GM21576 (cell line): ENCODE results near the gene GNA12.

Experiments
- ATAC-seq: cut with Tn5 transposase; IDR thresholded peaks from one replicate; pipeline ENCODE4 v1.9.1; 2021; ENCODE audit warnings: mild to moderate bottlenecking, moderate library complexity; ENCODE audit not compliant: unreplicated experiment

The GNA12 gene, protein sequence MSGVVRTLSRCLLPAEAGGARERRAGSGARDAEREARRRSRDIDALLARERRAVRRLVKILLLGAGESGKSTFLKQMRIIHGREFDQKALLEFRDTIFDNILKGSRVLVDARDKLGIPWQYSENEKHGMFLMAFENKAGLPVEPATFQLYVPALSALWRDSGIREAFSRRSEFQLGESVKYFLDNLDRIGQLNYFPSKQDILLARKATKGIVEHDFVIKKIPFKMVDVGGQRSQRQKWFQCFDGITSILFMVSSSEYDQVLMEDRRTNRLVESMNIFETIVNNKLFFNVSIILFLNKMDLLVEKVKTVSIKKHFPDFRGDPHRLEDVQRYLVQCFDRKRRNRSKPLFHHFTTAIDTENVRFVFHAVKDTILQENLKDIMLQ

DNA sequence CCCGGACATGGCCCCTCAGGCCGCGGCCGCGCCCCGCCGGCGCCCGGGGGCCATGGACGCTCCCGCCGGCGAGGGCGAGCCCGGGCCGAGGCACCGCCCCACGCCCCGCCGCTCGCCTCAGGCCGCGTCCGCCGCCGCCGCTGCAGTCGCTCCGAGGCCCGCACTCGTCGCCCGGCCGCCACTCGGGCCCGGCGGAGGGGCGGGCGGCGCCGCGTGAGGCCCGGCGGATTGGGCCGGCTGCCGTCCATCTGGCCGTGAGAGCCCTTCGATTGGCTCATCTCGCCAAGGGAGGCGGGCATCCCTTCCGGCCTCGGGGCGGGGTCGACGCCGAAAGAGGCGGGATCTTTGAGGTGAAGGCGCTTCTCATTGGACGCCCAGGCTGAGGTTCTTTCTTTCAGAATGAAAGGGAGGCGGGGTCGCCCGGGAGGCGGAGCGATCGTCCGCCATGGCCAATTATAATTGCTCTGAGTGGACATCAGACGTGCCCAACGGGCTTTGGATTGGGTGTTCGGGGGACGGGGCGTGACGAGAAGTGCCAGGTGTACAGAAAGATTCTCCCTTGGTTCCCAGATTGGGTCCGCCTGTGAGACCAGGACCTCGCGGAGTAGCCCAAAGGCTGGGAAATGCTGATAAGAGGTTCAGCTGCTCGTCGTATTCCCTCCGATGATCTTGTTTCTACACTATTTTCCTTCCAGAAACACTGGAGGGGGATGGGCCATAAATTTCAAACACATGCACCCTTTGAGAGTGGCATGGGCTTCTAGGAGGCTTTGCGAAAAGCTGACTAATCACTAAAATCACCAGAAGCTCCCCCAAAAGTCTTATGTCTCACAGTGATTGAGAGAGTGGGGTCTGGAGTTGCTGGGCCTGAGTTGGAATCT lies at the start of gene GNA12:
GNA12 (minus strand) TSS at position 156 of the 881 bp plus-strand sequence; CDS start at position 9, 147 bp downstream.
- ATAC-seq = peak; percentile 97

DNA sequence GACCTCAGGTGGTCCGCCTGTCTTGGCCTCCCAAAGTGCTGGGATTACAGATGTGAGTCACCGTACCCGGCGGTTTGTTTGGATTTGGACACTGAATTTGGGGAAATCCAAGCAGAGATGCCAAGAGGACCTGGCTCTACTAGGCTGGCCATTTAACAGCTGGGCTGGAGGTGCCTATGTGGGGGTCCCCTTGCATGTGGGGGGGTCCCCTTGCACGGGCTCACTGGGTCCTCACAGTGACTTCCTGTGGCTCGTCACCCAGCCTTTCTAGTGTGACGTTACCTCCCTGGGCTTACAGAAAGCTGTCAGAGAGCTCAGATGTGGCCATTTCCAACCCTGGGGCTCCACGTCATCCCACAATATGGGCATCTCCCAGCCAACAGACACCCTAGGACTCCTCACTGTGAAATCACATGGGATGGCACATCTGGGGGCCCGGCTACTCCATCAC lies 49.3 kb upstream of the GNA12 start:
- no peak for ATAC-seq

DNA sequence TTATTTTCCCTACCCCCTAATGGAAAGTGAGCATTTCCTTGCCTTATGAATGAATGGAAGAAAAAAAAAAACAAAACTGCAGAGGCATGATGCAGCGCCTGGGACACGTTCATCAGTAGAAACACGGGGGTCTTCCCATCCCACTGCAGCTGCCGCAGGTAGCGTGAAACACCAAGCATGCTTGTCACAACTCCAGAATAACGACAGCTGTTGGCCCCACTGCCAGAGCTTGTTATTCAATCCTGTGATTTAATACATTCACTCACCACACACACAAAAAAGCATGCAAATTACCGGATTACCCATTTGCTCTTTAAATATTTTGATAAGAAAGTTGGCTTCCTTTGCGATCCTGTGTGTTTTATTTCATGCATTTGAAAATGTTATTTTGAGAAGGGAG lies 48.4 kb upstream of the GNA12 start:
- no peak for ATAC-seq

DNA sequence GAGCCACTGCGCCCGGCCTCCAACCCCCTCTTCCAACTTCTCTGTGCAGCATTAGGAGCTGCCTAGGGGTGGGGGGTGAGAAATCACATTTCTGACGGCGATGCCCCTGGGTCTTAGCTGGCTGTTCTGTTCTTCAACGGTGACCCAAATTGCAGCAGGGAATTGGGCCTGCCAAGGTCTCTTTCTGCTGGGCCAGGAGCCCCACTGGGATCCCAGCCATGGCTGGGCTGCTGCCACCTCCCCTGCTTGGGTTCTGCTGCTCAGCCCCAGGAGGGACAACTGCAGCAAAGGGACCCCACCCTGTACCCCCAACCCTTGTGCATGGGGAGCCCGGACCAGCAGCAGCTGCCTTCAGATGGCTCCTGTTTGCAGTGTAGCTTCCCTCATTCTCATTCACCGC lies 43.7 kb upstream of the GNA12 start:
- no peak for ATAC-seq

DNA sequence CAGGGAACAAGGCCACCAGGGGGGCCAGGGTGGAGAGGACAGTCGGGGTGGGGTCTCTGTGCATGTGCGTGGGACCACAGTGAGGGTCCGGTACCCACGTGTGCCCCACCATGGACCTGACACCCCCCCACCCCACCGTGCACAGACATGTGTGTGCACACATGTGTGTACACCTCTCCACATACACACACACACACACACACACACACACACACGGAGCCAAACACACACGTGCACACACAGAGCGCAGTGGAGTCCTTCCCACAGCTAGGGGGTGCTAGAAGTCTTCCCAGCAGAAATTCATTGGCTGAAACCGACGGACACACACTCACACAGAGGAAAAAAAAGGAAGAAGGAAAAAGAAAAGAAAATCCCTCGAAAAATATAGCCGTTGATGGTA lies 42.8 kb upstream of the GNA12 start:
- ATAC-seq = no peak

DNA sequence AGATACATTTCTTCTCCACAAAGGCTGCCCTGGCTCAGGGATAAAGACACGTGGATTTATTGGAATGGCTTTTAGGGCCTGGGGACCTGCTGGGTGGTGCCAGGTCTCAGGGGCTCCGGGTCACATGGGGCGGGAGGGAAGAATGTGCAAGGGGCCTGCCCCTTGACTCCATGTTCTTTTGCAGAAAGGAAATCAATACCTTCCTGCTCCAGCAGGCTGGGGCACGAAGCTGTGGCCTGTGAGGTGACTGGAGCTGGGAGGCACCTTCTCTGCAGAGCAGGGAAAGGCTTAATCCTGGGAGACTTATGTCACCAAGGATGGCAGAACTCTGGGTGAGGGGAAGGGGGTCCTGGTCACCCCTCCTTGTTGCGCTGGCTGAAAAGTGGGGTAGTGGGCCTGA lies 42.3 kb upstream of the GNA12 start:
- no peak for ATAC-seq

DNA sequence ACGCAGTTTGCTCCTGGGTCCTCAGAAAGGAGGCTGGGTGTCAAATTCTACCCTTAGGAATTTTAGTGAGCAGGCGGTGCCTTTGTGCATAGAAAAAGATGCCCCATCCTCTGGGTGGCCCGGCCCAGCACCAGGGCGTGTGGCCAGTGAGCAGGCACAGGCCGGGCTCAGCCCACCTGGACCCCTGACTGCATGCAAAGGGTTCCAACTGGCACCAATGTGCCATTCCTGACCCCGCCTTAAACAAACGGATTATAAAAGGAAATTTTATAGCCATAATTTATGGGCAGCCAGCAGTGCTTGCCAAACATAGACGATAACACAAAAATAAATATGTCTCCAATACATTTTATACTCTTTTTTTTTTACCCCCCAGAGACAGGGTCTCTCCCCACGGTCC lies 40.1 kb upstream of the GNA12 start:
- ATAC-seq = no peak

DNA sequence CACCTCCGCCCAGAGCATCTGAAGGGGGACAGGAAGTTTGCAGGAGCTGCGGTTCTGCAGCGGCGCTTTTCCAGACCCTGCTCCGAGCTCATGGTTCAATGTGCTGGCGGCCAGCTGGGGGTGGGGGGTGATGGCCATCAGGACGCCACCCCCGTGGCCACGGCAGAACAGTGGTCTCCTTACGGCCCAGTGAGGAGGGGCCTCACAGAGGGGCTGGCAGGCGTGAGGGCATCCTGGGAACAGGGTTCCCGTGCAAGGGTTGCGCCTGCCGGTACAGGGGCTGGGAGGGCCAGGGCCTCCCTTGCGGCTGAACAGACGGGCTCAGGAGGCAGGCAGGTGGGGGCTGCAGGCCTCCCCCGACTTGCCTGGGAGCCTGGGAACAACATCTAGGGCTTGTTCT lies 39.0 kb upstream of the GNA12 start:
- ATAC-seq = no peak

DNA sequence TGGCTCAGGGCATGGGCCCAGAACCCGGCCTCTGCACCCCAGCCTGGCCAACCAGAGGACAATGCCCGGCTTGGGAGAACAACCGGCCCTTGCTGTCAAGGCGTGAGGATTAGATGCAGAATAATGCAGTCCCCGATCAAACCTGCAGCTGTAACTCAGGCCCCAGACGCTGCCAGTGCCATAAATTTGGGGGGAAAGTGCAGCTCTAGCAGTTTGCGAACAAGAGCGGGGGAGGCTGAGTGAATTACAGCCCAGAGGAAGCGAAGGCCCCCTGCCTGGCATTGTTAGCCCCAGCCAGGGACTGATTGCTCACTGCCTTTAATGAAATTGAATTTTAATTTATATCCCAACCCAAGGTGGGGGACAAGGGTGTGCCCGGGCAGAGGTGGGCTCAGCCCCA lies 38.0 kb upstream of the GNA12 start:
- ATAC-seq = no peak

DNA sequence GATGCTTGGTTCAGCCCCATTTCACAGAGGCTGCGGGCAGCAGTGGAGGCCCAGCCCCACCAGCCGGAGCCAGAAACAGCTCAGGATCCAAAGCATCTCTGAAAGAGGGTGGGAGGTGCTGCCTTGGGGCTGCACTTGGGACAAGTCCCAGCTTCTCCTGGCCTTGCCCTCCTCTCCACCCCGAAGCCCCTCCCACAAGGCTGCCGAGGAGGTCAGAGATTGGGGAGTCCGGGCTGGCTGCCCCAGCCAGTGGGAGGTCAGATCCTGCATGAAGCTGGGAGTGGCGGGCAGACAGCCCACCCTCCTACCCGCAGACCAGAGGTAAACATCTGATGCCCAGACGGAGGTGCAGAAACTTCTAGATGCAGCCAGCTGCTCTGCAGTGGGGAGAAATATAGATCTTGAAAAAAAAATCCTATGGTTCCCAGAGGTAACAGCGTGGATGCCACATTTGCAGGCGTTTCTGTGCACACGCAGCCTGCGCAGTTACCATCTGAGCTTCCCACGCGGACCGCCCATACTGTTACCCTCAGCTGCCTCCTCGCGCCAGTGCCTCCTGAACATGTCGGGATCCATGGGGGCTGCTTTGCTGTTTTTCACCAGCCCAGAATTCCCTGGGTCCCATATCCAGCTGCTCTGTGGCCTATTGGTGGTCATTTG lies 36.9 kb upstream of the GNA12 start:
- no peak for ATAC-seq

DNA sequence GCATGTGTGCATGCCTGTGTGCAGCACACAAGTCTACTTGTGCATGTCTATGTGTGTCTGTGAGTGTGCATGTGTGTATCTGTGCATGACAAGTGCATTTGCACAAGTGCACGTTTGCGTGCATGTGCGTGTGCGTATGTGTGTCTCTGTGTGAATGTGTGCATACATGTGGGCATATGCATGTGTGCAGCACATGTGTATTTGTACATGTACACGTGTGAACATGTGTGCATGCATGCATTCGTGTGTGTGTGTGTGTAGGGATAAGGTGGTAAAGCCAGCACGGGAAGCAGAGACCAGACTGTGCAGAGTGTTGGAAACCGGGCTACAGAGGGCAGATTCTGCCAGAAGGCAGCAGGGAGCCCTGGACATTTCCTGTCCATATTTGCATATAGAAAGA lies 35.9 kb upstream of the GNA12 start:
- ATAC-seq = no peak

DNA sequence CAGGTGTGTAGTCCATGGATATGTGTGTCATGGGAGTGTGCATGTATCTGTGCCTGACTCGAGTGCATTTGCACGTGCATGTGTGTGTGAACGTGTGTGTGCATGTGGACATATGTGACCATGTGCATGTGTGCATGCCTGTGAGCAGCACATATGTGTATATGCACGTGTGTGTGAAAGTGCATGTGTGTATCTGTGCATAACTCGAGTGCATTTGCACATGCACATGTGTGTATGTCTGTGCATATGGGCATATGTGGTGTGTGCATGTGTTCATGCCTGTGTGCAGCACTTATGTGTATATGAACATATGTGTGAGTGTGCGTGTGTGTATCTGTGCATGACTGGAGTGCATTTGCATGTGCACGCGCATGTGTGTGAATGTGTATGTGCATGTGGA lies 35.2 kb upstream of the GNA12 start:
- no peak for ATAC-seq

DNA sequence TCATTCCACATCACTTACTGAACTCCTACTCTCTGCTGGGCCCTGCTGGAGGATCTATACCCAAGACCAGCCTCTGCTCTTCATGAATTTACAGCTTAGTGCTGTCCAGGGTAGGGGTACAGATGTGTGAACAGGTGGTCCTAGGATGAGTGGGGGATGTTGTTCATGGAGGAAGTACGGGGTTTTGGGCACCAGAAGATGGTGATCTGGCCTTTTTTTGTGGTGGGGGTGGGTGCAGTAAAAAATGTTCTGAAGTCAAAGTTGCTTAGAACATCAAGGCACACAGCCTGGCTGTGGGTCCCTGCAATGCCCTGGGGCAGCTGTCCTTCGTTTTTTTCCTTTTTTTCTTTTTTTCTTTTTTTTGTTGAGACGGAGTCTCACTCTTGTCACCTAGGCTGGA lies 34.2 kb upstream of the GNA12 start:
- no peak for ATAC-seq

DNA sequence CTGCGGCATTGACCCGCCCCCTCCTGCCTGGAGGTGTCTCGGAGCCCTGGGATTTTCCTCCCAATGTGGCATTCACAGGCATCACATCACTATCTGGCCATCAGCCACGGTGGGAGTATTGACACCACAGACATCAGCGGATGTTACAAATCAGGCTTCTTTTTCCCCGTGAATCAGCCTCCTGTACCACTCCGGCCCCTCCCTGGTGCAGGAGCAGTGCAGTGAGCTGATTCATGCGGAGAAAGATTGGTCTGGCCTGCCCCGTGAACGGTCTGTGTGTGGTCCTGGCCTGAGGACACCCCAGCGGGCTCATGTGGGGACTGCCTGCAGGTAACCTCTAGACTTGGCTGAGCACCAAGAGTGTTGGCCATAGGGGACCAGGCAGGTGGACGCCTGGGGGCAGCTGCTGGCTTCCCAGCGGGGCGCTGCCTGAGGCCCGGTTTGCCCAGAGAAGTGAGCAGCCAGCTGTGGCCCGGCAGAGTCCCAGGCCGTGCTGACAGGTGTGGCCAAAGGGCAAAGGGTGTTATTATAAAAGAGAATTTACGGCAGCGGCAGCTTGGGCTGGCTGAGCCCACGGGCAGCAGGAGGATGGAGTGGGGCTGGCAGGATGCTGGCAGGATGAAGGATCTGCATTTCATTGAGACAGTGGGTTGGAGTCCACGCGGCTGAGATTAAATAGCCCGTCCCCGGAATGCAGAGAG lies 32.1 kb upstream of the GNA12 start:
- ATAC-seq = no peak

DNA sequence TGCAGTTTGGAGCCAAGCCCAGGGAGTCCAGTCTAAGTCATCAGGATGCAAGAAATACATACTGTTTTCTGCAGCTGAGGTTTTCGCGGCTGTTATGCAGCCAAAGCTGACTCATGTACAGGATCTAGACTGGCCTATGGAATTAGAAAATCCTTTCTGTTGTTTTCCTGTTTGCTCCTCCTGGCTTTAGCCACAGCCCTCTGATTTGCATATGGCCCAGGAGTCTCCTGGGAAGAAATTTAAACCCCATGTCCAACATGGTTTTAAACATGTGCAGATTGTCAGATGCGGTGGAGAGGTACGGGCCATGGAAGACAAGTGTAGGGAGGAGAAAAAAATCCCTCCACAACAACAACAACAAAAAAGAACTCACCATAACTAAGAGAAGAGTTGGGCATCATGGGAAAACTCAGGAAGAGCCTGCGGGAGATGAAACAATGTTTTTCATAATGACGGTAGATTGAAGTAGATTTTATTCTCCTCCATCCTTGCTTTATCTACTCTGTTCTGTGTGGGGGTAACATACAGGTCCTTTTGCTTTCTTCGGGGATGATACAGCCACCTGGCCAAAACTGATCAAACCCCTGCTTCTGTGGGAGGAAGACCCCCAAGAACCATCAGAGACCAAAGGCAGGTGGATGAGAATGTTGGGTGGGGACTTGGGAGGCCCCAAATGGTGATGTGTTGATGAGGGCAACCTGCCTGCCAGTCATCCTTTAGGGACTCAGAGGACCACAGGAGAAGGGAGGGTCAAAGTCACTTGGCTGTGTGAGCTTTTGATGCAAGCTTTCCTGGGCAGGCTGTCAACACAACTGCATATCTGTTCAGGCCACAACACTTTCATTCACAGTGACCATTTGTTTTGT lies 29.8 kb upstream of the GNA12 start:
- ATAC-seq = no peak

DNA sequence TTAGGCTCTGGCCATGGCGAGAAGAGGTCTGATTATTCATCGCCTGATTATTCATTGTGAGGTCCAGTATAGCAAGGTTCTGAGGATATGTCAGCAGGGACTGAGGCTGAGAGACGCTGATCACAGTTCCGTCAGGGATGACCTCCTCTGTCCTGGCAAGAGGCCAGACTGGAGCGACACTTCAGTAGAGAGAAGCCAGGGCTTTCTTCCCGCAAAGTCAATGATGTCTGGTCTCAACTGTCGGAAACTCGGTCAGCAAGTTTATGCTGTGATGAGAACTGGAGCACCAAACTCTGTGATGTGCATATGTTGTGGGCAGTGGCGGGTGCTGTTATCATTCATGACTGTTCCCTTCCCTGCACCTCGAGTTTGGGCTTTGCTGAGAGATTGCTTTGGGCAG lies 29.0 kb upstream of the GNA12 start:
- no peak for ATAC-seq

DNA sequence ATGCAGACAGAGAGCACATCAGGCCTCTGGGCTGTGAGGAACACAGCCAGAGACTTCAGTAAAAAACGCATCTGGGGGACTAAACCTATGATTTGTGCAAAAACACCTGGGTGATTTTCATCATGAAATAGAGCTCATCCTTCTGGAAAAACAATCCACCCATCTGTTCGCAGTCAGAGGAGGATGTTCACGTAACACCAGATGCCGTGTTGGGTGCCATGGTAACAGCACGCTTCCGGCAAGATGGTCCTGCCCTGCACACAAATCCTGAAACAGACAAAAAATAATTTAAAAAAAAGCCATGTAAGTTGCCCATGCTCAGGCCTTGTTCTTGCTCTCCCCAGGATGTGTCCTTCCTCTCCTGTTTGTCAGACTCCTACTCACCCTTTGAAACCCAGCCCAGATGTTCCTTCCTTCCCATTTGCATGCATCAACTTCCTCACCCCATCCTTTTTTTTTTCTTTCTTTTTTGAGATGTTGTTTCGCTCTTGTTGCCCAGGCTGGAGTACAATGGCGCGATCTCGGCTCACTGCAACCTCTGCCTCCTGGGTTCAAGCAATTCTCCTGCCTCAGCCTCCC lies 28.3 kb upstream of the GNA12 start:
- no peak for ATAC-seq

DNA sequence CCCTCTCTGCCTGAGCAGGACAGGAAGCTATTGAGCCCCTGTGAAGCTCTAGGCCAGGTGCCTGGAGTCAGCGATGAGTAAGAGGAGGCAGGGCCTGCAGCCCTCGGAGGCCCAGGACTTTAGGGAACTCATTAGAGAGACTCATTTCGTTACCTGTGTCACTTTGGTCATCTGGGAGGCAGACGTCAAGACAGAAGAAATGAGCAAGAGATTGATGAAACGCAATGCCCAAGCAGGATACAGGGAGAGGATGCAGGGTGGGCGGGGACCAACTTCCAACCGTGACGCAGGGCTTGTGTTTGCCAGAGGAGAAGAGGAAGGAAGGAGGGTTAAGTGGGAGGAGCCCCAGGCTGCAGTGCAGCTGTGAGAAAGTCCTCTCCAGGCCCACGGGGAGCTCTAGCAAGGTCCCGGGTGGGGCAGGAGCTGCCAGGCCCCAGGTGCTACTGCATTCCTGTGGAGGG lies 26.4 kb upstream of the GNA12 start:
- no peak for ATAC-seq

DNA sequence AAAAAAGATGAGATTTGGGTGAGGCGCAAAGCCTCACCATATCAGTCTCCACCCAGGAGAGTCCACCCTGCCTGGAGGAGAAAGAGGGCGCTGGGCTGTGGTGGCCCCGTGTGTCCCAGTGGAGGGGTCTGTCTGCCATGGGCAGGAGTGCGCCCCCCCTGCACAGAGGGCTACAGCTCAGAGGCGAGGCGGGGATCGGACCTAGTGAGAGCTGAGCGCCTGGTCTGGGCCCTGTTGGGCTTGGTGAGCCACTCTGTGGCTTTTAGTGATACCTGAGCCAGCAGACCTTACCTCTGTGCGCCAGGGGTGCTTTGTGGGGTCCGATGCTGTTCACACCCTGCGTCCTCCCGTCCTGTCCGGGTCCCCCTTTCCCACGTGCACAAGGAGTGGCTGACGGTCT lies 25.9 kb upstream of the GNA12 start:
- no peak for ATAC-seq

DNA sequence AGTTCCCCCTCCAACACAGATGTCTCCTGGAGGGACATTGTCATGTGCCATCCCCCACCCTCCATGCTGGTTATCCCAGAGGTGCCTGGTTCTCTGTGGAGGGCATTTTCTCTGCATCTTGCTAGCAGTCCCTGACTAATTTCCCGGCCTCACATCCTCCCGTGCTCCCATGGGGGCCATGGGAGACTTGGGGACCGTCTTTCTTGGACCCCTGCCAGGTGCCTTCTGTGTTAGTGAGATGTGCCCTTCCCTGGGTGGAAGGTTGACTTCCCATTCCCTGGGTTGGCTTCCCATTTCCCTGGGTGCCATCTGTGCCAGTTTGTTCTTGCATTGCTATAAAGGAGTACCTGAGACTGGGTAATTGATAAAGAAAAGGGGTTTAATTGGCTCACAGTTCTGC lies 22.5 kb upstream of the GNA12 start:
- ATAC-seq = no peak
